GM15510 (cell line): Measurements from ENCODE around the gene NFIC.

Source experiments
- POLR2A ChIP-seq: IDR thresholded peaks from 3 replicates; pipeline ENCODE4 v1.6.1; 2011; ENCODE audit warnings: borderline replicate concordance; ENCODE audit not compliant: insufficient read length; ENCODE audit errors: extremely low read depth

Gene NFIC

DNA sequence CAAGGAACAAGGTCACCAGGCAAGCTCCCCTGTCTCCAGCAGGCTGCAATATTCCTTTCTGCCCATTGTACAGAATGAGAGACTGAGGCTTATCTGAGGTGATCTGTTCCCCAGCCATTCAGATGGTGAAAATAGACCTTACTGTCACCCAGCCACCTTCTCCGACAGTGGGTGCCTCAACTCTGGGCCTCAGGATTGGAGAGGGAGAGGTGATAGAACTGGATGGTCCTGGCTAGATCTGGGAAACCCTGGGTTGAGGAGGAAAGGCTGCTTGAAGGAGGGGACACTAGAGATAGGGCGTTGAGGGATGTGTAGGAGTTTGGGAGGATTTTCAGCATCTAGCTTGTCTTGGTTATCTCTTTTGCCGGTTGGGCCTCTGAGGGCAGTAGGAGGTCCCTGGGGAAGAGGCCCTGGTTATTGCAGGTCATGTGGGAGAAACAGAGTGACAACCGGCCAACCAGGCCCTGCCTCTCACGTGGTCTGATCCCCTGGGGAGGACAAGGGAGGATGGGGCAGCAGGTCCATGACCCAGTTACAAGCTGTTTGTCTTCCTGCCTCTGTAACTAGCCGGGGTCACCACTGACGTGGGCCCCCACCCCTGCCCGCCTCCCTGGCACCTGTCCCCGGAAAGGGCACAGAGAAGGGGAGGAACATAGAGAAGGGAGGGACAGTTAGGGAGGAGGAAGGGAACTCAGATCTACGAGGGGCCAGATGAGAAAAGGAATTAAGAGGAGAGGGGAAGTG, 8.2 kb downstream of the NFIC start:
- TF ChIP-seq POLR2A = no peak

DNA sequence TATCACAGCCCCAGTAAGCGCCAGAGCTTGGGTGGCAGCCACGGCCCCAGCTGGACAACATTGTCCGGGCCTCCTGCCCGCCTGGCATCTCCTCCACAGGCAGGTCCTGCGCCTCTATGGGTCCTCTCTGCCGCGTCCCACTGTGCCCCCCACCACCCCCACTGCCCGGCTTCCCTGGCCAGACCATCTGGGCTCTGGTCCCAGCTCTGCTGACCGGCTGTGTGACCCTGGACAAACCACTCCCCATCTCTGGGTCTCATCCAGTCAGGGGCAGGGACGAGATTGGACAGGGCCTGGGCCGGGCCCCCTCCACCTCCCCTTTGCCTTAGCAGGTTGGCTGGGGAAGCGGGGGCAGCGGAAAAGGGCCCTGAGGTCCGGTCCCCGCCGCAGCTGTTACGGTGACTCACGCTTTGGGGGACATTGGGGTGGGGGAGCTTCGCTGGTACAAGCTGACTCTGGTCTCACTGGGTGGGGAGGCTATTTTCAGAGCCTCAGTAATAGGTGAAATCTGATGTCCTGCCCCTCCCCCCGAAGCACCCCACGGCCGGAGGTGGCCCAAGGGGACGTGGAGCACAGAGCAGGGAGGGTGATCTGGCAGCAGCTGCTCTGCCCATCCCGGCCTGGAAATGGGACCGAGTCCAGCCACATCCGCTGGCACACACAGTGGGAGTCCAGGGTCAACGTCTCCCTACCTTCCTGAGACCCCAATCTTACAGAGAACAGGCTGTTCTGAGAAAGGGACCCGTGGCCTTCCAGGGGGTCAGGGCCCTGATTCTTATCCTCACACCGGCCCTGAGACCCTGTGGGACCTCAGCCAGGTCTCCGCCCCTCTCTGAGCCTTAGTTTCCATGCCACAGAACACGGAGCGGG, 9.1 kb downstream of the NFIC start:
- TF ChIP-seq POLR2A = no peak

DNA sequence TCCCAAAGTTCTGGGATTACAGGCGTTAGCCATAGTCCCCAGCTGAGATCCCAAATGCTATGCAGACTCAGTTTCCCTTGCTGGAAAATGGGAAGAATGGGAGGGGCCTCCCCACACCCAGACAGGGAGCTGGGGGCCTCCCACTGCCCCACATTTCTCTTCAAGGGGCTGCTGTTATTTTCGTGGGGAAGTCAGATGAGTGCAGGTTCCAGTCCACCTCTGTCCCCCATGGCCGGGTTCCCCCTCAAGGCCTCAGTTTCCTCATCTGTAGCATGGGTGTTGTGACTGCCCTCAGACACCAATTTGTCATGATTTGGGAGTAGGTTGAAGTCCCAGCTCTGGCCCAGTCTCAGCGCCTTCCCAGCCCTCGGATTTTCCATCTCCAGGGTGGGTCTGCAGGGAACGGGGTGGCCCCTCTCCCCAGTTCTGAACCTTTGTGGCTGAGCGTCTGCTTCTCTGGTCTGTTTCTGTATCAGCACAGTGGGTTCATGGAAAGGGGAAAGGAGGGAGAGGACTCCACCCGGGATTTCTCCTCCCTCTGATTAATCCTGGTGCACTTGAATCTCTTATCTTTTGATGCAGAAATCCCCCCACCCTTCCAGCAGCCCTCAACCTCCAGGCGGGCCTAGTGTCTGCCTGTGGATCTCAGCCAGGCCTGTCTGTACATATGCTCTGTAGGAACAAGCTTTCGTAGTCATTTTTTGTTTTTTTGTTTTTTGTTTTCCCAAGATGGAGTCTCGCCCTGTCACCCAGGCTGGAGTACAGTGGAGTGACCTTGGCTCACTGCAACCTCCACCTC, 12.2 kb downstream of the NFIC start:
- no peak for TF ChIP-seq POLR2A

DNA sequence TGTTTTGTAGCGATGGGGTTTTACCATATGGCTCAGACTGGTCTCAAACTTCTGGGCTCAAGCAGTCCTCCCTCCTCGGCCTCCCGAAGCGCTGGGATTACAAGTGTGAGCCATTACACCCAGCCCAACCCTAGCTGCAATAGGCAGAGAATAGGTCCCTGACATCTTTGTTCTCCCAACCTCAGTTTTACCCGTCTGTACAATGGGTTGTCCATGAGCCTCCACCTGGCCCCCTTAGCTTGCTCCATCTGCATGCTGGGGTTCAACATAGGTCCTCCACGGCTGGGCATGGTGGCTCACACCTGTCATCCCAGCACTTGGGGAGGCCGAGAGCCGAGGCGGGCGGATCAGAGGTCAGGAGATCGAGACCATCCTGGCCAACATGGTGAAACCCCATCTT, 14.4 kb downstream of the NFIC start:
- no peak for TF ChIP-seq POLR2A

DNA sequence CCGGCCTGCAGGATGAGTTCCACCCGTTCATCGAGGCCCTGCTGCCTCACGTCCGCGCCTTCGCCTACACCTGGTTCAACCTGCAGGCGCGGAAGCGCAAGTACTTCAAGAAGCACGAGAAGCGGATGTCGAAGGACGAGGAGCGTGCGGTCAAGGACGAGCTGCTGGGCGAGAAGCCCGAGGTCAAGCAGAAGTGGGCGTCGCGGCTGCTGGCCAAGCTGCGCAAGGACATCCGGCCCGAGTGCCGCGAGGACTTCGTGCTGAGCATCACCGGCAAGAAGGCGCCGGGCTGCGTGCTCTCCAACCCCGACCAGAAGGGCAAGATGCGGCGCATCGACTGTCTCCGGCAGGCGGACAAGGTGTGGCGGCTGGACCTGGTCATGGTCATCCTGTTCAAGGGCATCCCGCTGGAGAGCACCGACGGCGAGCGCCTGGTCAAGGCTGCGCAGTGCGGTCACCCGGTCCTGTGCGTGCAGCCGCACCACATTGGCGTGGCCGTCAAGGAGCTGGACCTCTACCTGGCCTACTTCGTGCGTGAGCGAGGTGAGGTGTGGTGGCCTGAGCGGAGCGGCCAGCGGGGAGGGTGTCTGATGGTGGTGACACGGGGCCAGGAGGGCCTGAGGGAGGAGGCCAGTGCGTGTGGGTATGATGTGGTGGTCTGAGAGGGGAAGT, 15.5 kb downstream of the NFIC start:
- no peak for TF ChIP-seq POLR2A

DNA sequence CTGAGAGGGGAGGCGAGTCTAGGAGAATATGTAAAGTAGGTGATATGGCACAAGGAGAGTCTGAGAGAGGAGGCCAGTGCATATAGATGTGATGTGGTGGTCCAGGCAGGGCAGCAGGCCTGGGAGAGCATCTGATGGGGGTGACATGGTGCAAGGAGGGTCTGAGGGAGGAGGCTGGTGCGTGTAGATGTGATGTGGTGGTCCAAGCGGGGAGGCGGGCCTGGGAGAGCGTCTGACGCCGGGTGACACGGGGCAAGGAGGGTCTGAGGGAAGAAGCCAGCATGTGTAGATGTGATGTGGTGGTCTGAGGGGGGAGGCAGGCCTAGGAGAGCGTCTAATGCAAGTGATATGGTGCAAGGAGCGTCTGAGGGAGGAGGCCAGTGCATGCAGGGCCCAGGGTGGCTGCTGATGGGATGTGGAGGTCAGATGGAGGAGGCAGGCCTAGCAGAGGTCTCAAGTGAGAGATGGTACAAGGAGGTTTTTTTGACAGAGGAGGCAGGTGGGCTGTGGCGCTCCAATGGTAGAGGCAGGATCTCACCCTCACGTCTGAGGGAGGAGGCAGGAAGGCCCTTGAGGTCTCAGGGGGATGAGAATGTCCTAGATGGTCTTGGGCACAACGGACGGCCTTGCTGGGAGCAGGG, 16.2 kb downstream of the NFIC start:
- TF ChIP-seq POLR2A = no peak

DNA sequence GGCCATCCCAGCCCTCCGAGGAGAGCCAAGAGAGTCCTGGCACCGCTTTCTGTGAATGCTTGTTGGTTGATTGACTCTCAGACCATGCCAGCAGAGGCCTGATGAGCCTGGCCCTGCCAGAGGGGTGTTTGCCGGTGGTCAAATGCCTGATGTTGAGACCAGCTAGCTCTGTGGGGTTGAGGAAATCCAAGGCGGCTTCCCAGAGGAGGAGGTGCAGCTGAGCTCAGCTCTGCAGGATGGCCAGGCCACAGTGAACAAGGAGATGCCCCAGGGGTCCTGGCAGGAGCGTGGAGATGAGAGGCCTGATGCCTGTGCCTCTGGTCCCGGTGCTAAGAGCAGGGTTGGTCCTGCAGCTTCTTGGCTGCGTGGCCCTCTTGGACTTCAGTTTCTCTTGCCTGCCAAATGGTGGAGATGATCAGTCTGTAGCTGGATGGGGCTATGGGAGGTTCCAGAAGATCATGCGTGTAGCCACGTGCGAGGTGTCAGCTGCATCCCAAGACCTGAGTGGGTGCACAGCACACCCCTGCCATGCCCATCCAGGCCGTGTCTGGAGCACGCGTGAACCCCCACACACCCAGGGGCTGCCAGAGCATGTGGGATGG, 16.8 kb downstream of the NFIC start:
- no peak for TF ChIP-seq POLR2A

DNA sequence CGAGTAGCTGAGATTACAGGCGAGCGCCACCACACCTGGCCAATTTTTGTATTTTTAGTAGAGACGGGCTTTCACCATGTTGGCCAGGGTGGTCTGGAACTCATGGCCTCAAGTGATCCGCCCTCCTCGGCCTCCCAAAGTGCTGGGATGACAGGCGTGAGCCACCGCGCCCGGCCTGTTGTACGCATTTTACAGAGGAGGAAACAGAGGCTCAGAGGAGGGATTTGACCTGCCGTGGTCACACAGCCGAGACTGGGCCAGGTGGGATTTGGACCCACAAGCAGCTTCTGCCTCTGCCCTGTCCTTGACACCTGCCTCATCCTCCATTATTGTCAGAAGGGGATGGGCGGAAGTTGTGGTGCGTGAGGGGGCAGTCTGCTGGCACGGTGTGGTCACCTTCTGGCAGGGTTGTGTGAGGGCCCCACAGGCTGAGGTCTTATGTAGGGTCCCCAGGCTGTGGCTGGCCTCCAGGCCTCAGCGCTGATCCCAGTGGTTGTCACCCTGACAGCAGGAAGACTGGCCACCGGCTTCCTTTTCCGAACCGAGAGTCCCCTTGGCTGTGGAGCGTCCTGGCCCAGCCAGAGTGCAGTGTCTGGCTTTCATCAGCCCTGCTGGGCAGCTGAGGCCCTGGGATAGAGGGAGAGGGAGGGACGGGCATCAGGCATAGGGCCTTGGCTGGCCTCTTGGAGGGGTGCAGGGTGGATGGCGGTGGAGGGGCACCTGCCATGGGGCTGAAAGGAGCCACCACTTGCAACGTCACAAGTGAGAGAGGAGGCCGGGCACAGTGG, 20.3 kb downstream of the NFIC start:
- no peak for TF ChIP-seq POLR2A

DNA sequence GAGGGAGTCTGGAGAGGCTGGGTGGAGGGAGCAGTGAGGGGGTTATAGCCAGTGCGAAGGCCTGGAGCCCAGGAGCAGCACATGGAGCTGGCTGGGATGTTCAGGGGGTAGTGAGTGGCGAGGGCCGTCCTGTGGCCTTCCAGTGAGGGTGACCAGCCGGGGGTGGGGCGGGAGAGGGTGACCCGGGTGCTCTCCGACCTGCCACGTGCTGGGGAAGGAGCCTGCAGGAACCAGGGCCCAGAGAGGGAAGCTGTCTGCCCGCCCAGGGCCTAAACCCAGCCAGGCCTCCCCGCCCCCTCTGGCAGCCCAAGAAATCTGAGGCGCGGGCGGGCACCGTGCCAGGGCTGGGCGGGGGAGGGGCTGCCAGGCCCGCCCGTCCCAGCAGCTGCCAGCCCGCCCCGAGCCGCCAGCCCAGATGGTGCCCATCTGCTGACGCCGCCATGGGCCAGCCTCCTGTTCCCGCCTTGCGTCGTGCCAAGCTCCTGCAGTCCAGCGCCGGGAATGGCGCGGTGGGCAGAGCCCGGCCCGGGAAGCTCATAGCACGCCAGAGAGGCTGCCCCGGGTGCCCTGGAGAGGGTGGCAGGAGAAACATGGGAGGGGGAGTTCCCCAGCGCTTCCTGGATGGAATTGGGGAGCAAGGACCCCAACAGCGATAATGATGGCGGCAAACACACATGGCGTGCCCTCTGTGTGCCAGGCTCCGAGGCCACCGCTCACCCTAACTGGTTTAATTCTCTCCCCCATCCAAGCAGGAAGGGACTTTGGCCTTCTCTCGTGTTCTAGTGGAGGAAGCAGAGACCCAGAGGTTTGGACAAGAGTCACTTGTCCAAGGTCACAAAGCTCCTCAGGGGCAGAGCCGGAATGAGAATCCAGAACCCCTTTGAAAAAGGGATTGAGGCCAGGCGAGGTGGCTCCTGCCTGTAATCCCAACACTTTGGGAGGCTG, 21.5 kb downstream of the NFIC start:
- no peak for TF ChIP-seq POLR2A

DNA sequence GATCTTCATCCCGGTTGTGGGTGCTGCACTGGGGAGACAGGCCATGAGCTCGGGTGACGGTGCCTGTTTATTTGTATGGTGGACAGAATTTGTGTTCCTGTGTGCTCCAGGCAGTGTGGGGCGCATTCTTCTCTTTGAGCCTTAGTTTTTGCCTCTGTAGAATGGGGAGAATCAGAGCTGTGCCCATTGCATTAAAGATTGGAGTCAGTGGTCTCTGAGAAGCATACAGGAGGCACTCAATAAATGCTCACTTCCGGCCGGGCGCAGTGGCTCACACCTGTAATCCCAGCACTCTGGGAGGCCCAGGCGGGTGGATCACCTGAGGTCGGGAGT, 23.0 kb downstream of the NFIC start:
- no peak for TF ChIP-seq POLR2A

DNA sequence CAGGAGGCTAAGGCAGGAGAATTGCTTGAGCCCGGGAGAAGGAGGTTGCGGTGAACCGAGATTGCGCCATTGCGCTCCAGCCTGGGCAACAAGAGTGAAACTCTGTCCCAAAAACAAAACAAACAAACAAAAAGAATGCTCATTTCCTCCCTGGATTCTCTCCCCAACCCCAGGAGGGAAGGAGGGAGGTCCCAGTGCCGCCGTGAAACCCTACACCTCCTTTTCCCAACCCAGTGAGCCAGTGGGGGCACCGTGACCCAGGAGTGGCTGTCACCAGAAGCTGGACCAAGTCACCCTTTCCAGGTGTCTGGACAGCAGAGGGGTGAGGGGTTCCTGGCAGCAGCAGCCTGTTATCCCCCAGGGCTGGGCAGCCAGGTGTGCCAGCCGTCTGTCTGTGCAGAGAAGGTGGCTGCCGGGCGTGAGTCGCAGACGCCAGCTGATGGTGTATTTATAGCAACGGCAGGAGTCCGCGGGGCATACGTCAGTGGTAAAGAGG, 23.5 kb downstream of the NFIC start:
- TF ChIP-seq POLR2A = no peak

DNA sequence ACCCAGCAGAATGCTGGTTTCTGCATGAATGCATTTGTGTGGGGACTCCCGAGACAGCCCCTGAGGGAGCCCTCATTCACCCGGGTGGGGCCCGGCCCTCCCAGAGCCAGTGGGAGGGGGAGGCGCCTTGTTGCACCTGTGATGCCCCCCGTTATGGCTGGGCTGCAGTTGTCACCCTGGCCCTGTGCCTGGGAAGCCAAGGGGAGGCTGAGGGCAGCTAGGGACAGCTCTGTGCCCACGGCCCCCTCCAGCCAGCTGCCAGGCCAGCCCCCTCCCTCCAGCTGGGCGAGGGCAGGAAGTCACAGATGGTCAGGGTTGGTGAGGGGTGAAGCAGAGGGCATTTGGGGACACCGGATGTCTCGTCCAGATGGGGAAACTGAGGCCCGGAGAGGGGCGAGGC, 26.1 kb downstream of the NFIC start:
- no peak for TF ChIP-seq POLR2A
